HepG2 (cell line): ENCODE measurements around the gene CDHR5.

Source experiments
- CHD4 ChIP-seq: fragments of 200-600 bp; sonication (generic); IDR thresholded peaks from 2 replicates; pipeline ENCODE4 v1.7.0; 2017; ENCODE audit warnings: mild to moderate bottlenecking, low read length, borderline replicate concordance
- HINFP ChIP-seq: sonication (generic); formaldehyde crosslinking; IDR thresholded peaks from 2 replicates; pipeline ENCODE4 v1.4.0; 2020; ENCODE audit warnings: low read depth, mild to moderate bottlenecking, missing genetic modification reagents
- RBFOX2 ChIP-seq: fragments of 200-400 bp; formaldehyde crosslinking; IDR thresholded peaks from 2 replicates; pipeline ENCODE4 v1.6.1; 2017; ENCODE audit warnings: low read depth, mild to moderate bottlenecking, low read length
- USF2 ChIP-seq, 2 experiments: sonication (generic) in 1 of 2; formaldehyde crosslinking in 1 of 2; IDR thresholded peaks; 2 replicates each; pipeline versions ENCODE4 v1.5.1 to v1.6.1; 2011 to 2020; ENCODE audit warnings: borderline replicate concordance in 1 of 2, low read depth in 1 of 2, low read length in 1 of 2, mild to moderate bottlenecking in 1 of 2, missing genetic modification reagents in 1 of 2, moderate library complexity in 1 of 2
- ZFP36 ChIP-seq: fragments of 150-350 bp; IDR thresholded peaks from 2 replicates; pipeline ENCODE4 v1.6.1; 2018; ENCODE audit warnings: borderline replicate concordance, low read length, low read depth; ENCODE audit not compliant: partially characterized antibody
- ZFP82 ChIP-seq: sonication (generic); formaldehyde crosslinking; IDR thresholded peaks from 2 replicates; pipeline ENCODE4 v1.5.1; 2020; ENCODE audit warnings: mild to moderate bottlenecking, missing genetic modification reagents, borderline replicate concordance
- ZHX1 ChIP-seq: sonication (generic); formaldehyde crosslinking; IDR thresholded peaks from 2 replicates; pipeline ENCODE4 v1.8.1; 2022; ENCODE audit warnings: low read depth, mild to moderate bottlenecking, missing genetic modification reagents
- ZNF12 ChIP-seq: sonication (generic); formaldehyde crosslinking; IDR thresholded peaks from 2 replicates; pipeline ENCODE4 v1.5.0; 2020; ENCODE audit warnings: missing genetic modification reagents
- ZNF274 ChIP-seq: sonication (generic); formaldehyde crosslinking; IDR thresholded peaks from 2 replicates; pipeline ENCODE4 v1.5.1; 2020; ENCODE audit warnings: mild to moderate bottlenecking, missing genetic modification reagents

GRCh38 chr11:579830-580601, 44.7 kb downstream of the CDHR5 start:
- TF ChIP-seq ZNF12 (CRISPR knock-in tag) (no peak), ZFP36 (no peak), RBFOX2 (peak; percentile 20; the same call in 1 of the 2 replicates), ZNF274 (CRISPR knock-in tag) (no peak), HINFP (CRISPR knock-in tag) (no peak), ZHX1 (CRISPR knock-in tag) (peak; percentile 82; the same call in 1 of the 2 replicates), ZFP82 (CRISPR knock-in tag) (no peak), USF2 (IDR thresholded peaks at IDR 0.05; ENCODE audit: low read depth, low read length) (peak; percentile 21; the same call in 1 of the 2 replicates), USF2 (CRISPR knock-in tag; IDR thresholded peaks at IDR 0.05; ENCODE audit: borderline replicate concordance) (no peak; the same call in 1 of the 2 replicates), CHD4 (no peak)
